ENCODE data around the gene TMEM92.

- no peak for TF ChIP-seq CTCF (conservative IDR thresholded peaks at IDR 0.05; ENCODE audit: low read length)
- TF ChIP-seq EZH2phosphoT487 (IDR thresholded peaks at IDR 0.05; ENCODE audit: borderline replicate concordance), result no peak
Measured at GRCh38 chr17:50225701-50226240, 48.5 kb upstream of the TMEM92 start.

All from Loucy (cell line).